ENCODE results near the gene UMAD1. TPM values are rescaled to one million over a fixed set of nuclear protein-coding genes. Genes with fewer than 3 reads are reported as not detected.
A peak's percentile ranks its signal among the peaks of the same experiment; 100 is the strongest.

UMAD1 gene
- total and polyA plus RNA-seq, 11 donors, result 3.5 to 19.7 (median 15.3) TPM

DNA sequence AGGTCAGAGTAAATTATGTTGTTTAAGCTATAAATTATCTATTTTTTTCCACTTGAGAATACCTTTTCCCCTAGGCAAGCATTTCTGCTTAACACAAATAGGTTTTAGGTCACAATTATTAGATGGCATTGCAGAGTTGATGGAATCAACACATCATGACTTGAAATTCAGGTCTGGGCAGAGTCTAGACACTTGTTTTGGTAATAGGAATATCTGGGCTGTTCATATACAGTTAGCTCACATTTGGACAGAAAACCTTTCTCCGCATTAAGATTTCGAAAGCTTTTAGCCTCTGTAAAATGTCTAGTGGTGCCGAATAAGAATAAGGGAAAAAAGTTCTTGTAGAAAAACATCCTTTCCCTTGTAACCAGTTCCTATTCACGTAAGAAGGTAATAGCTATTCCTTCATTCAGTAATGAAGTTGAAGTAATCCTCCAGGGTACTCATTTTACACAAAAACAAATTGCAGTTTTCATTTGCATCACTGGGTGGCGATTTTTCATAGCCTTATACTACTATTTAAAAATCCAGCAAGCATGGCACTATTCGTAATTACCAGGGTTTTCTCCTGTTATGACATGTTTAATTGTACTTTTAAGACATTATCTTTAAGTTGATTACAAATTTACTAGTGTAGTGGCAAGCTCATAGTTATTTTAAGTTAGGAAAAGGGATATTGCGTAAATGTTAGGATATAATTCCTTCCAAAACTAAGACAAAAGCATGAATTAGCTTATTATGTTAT, 40.8 kb downstream of the UMAD1 start:
- WGBS, 4 donors, result 36 to 41% (median 38%) methylated on average over 7 of the region's 7 CpGs
- Histone ChIP-seq H3K27me3 (no peaks in the 10 kb centered on the region), H3K4me1 (peaks cover 0 to 30% (median 21%) of the 10 kb centered on the region in 12 donors), H3K9me3 (peaks cover 0 to 8% (median 0%) of the 10 kb centered on the region in 12 donors), H3K27ac (peak overlapping the region; percentile 3 to 69 (median 35)), H3K36me3 (peaks cover 0 to 6% (median 0%) of the 10 kb centered on the region in 9 donors), H3K4me3 (peak overlapping the region in 4 of 12 donors; percentile 12 to 34 (median 15))
- intact Hi-C loops (cut with DNase I), result loop anchor here (1.0 to 10.0 kb wide), 10 partner anchors 41 to 536 kb away; partner anchors contain the start of genes GLCCI1 (in 1 of the 10) and UMAD1 (in 1 of the 10)
- DNase-seq (peak in 2 of 5 donors; percentile 61), ATAC-seq (peak in 3 of 4 donors; percentile 77 to 91 (median 89))
- no peak for TF ChIP-seq POLR2A (IDR thresholded peaks at IDR 0.05)
- TF ChIP-seq, protein P1, sequence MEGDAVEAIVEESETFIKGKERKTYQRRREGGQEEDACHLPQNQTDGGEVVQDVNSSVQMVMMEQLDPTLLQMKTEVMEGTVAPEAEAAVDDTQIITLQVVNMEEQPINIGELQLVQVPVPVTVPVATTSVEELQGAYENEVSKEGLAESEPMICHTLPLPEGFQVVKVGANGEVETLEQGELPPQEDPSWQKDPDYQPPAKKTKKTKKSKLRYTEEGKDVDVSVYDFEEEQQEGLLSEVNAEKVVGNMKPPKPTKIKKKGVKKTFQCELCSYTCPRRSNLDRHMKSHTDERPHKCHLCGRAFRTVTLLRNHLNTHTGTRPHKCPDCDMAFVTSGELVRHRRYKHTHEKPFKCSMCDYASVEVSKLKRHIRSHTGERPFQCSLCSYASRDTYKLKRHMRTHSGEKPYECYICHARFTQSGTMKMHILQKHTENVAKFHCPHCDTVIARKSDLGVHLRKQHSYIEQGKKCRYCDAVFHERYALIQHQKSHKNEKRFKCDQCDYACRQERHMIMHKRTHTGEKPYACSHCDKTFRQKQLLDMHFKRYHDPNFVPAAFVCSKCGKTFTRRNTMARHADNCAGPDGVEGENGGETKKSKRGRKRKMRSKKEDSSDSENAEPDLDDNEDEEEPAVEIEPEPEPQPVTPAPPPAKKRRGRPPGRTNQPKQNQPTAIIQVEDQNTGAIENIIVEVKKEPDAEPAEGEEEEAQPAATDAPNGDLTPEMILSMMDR (IDR thresholded peaks at IDR 0.05), result peak; percentile 47 to 82 (median 71)

DNA sequence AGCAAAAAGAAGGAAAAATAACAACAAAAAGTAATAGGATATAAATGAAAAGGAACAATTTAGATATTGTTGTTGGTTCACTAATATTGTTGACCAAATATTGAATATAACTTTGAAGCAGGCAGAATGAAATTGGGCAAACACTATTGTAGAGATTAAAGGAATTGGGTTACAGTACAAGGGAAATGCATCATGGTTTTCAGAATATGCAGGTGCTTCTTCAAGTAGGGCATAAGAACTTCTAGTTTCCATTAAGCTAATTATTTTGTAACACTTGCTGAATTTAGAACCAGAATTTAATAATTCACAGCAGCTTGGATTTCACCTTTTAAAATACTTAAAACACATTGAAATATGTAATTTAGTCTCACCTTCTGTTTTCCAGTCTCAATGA, 41.4 kb downstream of the UMAD1 start:
- no peak overlapping the region for H3K4me3 ChIP-seq
- ATAC-seq, result no peak

DNA sequence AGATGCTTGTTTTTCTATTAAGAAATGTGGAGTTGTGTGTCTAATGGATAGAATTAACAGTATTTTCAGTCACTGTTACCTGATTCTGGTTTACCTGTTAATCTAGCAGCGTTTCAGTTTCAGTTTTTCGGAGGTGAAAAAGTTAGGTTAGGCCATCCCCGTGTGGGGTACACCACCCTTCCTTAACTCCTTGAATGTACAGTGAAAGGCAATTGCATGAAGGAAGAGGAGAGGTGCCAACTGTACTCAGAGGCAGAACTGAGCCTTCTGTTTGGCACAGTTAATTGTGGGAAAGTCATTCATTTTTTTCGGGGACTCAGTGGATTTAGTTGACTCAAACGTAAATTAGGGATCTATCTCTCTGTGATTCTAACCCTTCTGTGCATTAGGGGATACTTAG, 42.3 kb downstream of the UMAD1 start:
- H3K4me3 ChIP-seq, result no peak overlapping the region
- ATAC-seq, result no peak
- no peak for TF ChIP-seq POLR2A (IDR thresholded peaks at IDR 0.05)
- TF ChIP-seq, protein P1 (IDR thresholded peaks at IDR 0.05), result no peak

More for the DNA sequence above, 41.4 kb downstream of the UMAD1 start:
- intact Hi-C loops (cut with DNase I), result loop anchor here (1.0 to 10.0 kb wide), 10 partner anchors 41 to 535 kb away; partner anchors contain the start of genes GLCCI1 (in 1 of the 10) and UMAD1 (in 1 of the 10)
- no peak for DNase-seq
- H3K36me3 ChIP-seq, result peaks cover 0 to 6% (median 0%) of the 10 kb centered on the region in 9 donors
- H3K27ac ChIP-seq, result peak overlapping the region in 9 of 12 donors; percentile 3 to 68 (median 33)
- H3K9me3 ChIP-seq, result peaks cover 0 to 8% (median 0%) of the 10 kb centered on the region in 12 donors
- peaks cover 0 to 32% (median 26%) of the 10 kb centered on the region in 12 donors for H3K4me1 ChIP-seq
- H3K27me3 ChIP-seq, result no peaks in the 10 kb centered on the region
- TF ChIP-seq POLR2A (IDR thresholded peaks at IDR 0.05), result no peak
- TF ChIP-seq, protein P1 (IDR thresholded peaks at IDR 0.05), result no peak

More for the DNA sequence above, 42.3 kb downstream of the UMAD1 start:
- peaks cover 0 to 41% (median 35%) of the 10 kb centered on the region in 12 donors for H3K4me1 ChIP-seq
- peaks cover 0 to 3% (median 0%) of the 10 kb centered on the region in 12 donors for H3K9me3 ChIP-seq
- no peaks in the 10 kb centered on the region for H3K36me3 ChIP-seq
- H3K27me3 ChIP-seq, result no peaks in the 10 kb centered on the region
- WGBS, 4 donors, result 55 to 77% (median 63%) methylated on average over 5 of the region's 5 CpGs
- intact Hi-C loops (cut with DNase I), result loop anchor here in 8 of 10 donors (5.0 to 10.0 kb wide), 6 partner anchors 79 to 534 kb away; partner anchors contain the start of gene GLCCI1 (in 1 of the 8)
- DNase-seq, result no peak
- H3K27ac ChIP-seq, result peak overlapping the region in 4 of 12 donors; percentile 3 to 68 (median 51)

All from heart left ventricle (tissue), 16 donors.